ENCODE data around the gene STAT4. TPM values are rescaled to one million over a fixed set of nuclear protein-coding genes. Genes with fewer than 3 reads are reported as not detected.
A peak's percentile ranks its signal among the peaks of the same experiment; 100 is the strongest.

STAT4 gene
- total RNA-seq, 1 experiment from 2014 or later = 0.33 TPM

DNA sequence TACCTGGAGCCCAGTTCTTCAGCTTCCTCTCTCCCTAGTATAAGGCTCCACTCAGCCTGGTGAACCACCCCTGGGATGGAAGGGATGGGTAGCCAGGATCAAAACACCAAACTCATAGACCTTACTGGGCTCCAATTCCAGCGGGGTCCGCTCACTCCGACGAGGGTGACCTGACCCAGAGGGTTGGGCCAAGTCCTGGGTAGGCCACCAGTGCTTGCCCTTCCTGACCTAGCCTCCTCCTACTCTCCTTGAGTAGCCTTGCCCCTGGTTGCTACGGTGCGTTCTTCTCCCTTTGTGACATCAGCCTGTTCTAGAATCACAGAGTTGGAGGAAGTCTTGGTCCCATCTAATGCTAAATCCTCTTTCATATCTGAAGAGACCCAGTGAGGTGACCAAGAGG, 537 bp upstream of the STAT4 start:
- no peak overlapping the region for H3K56ac ChIP-seq (ENCODE audit: insufficient read length, low read depth, low read length)
- H3K18ac ChIP-seq (ENCODE audit: insufficient read length, low read depth, low read length) = no peak overlapping the region
- Mint-ChIP-seq H3K4me3 (peak overlapping the region; percentile 69 to 81), H3K4me1 (peaks cover 7 to 8% of the 10 kb centered on the region in 2 experiments), H3K27ac (no peak overlapping the region), H3K36me3 (ENCODE audit: insufficient read depth in 1 of 3, low read depth in 3 of 3) (no peaks in the 10 kb centered on the region), H3K9me3 (no peaks in the 10 kb centered on the region), H3K27me3 (ENCODE audit: low read depth) (peaks cover 26% of the 10 kb centered on the region)
- no peak overlapping the region for H3K4ac ChIP-seq (ENCODE audit: low read depth, low read length)
- no peak overlapping the region for H3K14ac ChIP-seq (ENCODE audit: insufficient read depth, low read length)
- no peaks in the 10 kb centered on the region; the same call in 1 of the 2 replicates for H3K4me1 ChIP-seq (ENCODE audit: insufficient read depth, low read length)
- TF ChIP-seq, protein P1, sequence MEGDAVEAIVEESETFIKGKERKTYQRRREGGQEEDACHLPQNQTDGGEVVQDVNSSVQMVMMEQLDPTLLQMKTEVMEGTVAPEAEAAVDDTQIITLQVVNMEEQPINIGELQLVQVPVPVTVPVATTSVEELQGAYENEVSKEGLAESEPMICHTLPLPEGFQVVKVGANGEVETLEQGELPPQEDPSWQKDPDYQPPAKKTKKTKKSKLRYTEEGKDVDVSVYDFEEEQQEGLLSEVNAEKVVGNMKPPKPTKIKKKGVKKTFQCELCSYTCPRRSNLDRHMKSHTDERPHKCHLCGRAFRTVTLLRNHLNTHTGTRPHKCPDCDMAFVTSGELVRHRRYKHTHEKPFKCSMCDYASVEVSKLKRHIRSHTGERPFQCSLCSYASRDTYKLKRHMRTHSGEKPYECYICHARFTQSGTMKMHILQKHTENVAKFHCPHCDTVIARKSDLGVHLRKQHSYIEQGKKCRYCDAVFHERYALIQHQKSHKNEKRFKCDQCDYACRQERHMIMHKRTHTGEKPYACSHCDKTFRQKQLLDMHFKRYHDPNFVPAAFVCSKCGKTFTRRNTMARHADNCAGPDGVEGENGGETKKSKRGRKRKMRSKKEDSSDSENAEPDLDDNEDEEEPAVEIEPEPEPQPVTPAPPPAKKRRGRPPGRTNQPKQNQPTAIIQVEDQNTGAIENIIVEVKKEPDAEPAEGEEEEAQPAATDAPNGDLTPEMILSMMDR (conservative IDR thresholded peaks at IDR 0.05) = no peak
- H2BK120ac ChIP-seq (ENCODE audit: low read depth, low read length, poor library complexity, severe bottlenecking) = no peak overlapping the region
- no peak overlapping the region for H4K5ac ChIP-seq (ENCODE audit: insufficient read length, low read depth, low read length)
- H3K4me2 ChIP-seq (ENCODE audit: insufficient read depth, insufficient read length, low read length) = peak overlapping the region; percentile 71
- no peak overlapping the region for H3K27ac ChIP-seq (ENCODE audit: insufficient read length, low read depth, low read length)
- no peak overlapping the region for H2BK15ac ChIP-seq (ENCODE audit: low read depth, low read length)
- H2BK20ac ChIP-seq (ENCODE audit: low read depth, low read length, poor library complexity, severe bottlenecking) = no peak overlapping the region
- no peak overlapping the region for H3K23ac ChIP-seq (ENCODE audit: insufficient read length, low read depth, low read length)
- H2AFZ ChIP-seq (ENCODE audit: low read length) = no peak overlapping the region
- H3K23me2 ChIP-seq (ENCODE audit: insufficient read length, low read depth, low read length, poor library complexity, severe bottlenecking) = peaks cover 9% of the 10 kb centered on the region
- H2AK5ac ChIP-seq (ENCODE audit: insufficient read length, low read length) = no peak overlapping the region
- H2BK12ac ChIP-seq (ENCODE audit: insufficient read length, low read depth, low read length) = no peak overlapping the region
- no peaks in the 10 kb centered on the region for H3K79me1 ChIP-seq (ENCODE audit: insufficient read depth, low read depth, low read length, poor library complexity, severe bottlenecking)
- DNase-seq = peak; percentile 60
- no peaks in the 10 kb centered on the region for H3K9me3 ChIP-seq (ENCODE audit: control insufficient read depth, low read depth, low read length)
- H4K8ac ChIP-seq (replicated peaks; ENCODE audit: insufficient read length, low read depth, low read length) = no peak overlapping the region
- WGBS (ENCODE audit: extremely low coverage, insufficient read length, low lambda C conversion rate) = no CpG with 5 or more reads among the region's 6 CpGs
- no peaks in the 10 kb centered on the region for H3K27me3 ChIP-seq (ENCODE audit: insufficient read depth, low read length)
- H3T11ph ChIP-seq (ENCODE audit: low read length) = no peak overlapping the region
- H3K79me2 ChIP-seq (ENCODE audit: insufficient read depth, low read length) = no peaks in the 10 kb centered on the region
- H3K9ac ChIP-seq (ENCODE audit: extremely low read depth, insufficient read length, low read length) = no peak overlapping the region
- H4K91ac ChIP-seq (ENCODE audit: insufficient read length, low read depth, low read length) = no peak overlapping the region
- H4K20me1 ChIP-seq (ENCODE audit: control insufficient read depth, insufficient read depth, insufficient read length) = no peaks in the 10 kb centered on the region
- no peak overlapping the region for H2BK5ac ChIP-seq (ENCODE audit: insufficient read length, low read length)
